Activated CD4-positive, CD25-positive, alpha-beta regulatory T cell treated with anti-CD3 and anti-CD28 coated beads, Interleukin-2, amount 50 U/mL, for 16 hours (primary cell): ENCODE data around the gene MDN1.
"Not testable (repeated sequence)": the region's sequence is repeated elsewhere in the genome, so short reads cannot be mapped to it uniquely, and the experiment has no call there.

Experiments
- DNase-seq: peaks from one replicate; pipeline ENCODE4 v3.0.0-alpha.2; 2020; ENCODE audit warnings: low read depth, low spot score

MDN1 gene

DNA sequence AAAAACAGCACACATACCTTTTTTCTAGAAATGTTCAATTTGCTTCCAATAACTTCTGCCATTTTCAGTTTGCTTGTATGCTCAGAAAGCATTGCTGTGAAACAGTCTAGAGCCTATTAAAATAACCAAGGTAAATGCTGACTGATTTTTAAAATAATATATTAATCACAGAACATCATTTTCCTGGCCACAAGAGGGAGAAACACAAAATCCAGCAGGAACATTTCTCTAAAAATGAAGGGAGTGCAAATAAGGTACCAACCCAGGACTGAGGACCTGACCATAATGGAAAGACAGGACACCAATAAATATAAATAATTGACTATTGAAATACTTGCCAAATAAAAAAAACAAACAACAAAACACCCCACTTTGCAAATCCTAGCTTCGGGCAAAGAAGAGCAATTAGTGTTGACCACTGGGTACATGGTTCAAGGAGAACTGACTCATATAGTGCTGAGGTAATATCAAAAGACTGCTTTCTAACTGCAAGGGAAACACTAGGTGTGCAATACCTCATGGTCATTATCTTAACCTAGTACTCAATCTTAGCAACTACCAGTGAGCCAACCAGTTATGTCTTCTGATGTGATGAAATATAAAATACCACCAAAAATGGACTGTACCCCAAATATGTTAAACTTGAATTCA lies 42.9 kb downstream of the MDN1 start:
- no peak for DNase-seq

DNA sequence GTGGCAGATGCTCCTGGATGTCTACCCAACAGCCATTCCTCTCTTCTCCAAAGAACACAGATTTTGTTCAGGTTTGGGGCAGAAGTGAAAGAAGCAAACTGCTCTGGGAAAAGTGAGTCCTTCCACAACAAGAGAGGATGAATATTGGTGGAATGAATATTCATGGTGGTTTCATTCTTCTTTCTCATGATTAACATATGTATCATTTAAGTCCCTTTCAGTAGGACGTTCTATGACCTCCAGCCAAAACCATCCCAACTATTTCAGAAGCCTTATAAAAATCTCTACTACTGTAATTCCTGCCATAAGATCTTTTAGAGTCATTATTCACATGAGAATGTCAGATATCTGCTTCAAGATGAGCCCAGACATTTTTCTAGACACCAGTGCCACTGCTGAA lies 44.4 kb downstream of the MDN1 start:
- DNase-seq: no peak

DNA sequence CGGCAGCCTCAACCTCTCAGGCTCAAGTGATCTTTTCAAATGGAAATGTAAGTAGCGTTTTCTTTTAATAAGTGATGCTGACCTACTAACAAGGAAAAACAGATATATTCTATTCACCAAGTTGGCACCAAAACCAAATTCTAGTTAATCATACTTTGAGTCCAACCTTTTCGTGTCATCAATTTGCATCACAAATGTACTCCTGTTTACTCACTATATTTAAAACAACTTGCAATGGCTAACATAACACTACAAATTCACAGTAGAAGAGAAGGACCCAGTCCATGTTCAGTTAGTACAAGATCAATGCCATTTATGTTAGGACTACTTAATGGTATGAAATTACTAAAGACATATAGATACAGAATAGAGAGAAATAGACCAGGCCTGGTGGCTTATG lies 50.0 kb downstream of the MDN1 start:
- no peak for DNase-seq

DNA sequence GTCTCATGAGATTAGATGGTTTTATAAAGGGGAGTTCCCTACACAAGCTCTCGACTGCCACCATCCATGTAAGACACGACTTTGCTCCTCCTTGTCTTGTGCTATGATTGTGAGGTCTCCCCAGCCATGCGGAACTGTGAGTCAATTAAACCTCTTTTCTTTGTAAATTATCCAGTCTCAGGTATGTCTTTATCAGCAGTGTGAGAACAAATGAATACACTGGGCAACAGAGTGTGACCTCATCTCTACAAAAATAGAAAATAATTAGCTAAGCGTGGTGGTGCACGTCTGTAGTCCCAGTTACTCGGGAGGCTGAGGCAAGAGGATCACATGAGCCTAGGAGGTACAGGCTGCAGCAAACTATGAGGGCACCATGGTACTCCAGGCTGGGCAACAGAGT lies 51.3 kb downstream of the MDN1 start:
- no peak for DNase-seq

DNA sequence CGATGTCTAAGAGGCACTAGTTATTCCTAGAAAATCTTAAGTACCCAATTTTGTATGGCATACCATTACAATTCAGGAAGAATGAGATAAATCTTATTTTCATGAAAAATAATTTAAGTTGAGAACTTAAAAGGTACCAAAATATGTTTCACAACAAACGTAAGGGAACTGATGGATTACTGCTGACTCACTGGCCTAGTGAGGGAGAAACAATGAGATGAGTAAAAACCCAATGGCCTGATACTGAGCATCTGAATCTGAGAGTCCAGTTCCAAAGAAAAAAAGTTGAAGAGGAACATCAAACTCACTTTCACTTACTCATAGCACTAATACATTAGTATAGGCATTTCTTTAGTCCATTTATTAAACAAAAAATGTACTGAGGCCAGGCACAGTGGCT lies 56.0 kb downstream of the MDN1 start:
- DNase-seq: no peak

DNA sequence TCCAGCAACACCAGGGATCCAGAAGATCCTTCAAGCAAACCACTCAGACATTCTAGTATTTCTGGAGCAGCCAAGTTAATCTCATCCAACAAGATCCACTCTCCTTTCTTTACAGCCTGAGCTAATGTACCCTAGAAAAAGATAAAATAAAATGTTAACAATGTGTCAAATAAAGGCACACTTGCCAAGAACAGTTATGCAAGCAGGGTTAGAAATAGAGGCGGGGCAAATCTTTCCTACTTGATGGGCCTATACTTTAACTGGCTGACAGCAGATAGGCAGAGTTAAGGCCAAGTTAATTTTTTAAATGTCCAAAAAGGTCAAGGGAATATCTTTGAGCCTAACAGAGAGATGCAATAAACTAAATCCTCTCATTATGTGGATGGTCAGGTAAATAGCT lies 60.8 kb downstream of the MDN1 start:
- DNase-seq: no peak

DNA sequence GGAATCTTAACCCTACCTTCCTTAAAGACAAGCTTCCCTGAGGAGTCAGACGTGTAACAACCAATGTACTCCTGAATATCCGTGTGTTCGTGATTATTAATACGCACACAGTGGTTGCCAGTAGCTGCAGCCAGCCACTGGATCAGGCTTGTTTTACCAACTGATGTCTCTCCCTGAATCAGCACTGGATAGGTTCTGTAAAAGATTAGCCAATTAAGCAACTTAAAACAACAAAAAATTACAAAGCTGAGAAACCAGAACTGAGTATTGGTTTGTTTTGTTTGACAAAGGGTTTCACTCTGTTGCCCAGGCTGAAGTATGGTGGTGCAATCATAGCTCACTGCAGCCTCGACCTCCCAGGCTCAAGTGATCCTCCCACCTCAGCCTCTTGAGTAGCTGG lies 69.3 kb downstream of the MDN1 start:
- DNase-seq: no peak

DNA sequence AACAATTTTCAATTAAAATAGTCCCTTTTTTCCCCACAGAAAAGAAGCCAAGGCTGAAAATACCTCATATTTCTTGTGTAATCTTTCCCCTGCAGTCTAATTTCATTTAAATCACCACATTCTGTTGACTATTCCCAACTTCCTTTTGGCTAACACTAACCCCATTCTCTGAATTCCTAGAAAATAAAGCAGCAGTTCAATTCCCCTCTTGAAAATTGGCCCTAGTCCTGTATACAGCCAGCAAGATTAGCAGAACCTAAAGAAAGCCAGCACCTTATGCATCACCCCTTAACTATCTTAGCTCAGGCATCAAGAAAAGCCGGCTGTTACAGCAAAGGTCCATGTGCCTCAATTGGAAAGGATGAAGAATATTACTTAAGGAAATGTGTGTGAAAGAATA lies 69.7 kb downstream of the MDN1 start:
- DNase-seq: no peak

DNA sequence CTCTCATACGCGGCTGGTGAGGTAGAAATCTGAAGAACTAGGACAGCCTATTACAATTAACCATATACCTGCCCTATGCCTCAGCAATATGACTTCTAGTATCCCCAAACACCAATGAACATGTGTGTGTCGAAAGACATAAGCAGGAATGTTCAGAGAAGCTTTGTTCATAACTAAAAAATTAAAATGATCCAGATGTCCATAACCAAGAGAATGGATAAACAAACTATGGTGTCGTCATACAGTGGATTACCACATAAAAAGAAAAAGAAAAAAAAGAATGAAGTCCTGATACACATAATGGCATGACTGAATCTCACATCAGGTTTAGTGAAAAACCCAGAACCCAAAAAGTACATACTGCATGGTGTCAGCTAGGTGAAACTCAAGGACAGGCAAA lies 73.9 kb downstream of the MDN1 start:
- no peak for DNase-seq

DNA sequence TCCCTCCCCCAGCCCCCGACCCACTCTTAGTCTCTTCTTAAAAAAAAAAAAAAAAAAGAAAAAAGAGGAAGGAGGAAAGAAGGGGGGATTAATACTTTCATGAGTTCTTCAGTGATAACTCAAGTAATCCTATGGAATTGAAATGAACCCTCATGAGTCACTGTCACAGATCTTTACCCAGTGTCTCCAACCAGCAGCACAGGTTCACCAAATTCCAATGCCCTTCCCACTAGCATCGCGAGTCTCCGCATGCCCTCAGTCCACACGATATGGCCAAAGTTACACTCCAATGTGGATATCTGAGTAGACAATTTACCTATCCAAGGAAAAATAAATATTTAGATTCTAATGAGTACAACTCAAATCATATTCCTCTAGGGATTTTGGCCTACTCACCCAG lies 74.5 kb downstream of the MDN1 start:
- DNase-seq: no peak

DNA sequence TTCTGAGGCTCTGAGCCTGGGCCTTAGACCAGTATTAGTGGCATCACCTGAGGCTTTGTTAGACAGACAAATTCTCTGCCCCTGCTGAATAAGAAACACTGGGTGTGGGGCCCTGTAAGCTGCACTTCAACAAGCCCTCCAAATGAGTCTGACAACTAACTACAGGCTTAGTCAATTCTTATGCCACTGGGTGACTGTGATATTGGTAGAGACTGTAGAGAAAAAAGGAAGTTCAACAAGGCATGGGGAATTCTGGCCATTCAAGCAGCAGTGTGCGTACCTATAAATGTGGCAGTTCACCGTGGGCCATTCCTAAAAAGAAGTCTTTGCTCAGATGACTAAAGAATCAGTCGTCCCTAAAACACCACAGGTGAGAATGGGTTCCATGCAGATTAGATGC lies 82.7 kb downstream of the MDN1 start:
- no peak for DNase-seq

DNA sequence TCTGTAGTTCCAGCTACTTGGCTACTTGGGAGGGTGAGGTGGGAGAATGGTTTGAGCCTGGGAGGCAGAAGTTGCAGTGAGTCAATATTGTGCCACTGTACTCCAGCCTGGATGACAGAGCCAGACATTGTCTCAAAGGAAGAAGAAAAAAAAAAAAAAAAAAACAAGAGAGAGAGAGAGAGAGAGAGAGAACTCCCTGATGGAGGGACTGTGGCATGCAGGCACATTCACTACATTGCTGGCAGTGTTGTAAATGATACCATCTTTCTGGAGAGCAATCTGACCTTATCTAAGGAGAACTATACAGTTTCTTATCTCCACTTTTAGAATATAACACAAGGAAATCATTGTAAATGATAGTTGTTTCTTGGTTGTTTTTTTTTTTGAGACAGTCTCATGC lies 85.1 kb downstream of the MDN1 start:
- DNase-seq: no peak

DNA sequence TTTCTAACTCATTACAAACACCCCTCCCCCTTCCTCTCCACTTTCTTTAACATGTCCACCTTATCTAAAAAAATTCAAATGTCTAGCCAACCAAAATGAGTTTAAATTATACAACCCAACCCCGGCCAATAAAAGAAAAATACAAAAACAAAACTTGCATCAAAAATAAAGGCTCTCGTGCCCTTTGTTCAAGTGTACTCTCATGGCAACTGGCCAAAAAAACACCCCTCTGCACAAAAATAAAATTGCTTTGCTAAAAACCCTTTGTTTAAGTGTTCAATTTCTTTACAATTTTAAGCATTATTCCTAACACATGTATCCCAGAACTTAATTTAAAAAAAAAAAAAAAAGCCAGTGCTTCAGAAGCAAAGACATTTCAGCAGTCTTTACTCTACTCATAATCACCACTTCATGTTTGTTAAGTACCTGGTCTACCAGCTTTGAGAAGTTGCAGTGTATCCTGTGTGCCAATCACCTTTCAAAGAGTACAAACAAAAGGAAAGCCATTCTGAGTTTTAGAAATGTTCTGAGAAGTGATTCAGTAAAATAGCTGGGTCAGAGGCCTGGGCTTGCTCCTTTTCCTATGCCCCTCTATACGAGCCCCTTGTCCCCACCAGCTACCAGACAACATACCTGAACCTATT lies 87.5 kb downstream of the MDN1 start:
- no peak for DNase-seq

DNA sequence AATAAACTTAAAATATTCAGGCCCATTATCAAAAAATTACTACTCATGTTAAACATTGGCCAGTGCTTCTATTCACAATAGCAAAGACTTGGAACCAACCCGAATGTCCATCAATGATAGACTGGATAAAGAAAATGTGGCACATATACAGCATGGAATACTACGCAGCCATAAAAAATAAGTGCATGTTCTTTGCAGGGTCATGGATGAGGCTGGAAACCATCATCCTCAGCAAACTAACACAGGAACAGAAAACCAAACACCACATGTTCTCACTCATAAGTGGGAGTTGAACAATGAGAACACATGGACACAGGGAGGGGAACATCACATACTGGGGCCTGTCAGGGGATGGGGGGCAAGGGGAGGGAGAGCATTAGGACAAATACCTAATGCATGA lies 88.3 kb downstream of the MDN1 start:
- not testable (repeated sequence) for DNase-seq

DNA sequence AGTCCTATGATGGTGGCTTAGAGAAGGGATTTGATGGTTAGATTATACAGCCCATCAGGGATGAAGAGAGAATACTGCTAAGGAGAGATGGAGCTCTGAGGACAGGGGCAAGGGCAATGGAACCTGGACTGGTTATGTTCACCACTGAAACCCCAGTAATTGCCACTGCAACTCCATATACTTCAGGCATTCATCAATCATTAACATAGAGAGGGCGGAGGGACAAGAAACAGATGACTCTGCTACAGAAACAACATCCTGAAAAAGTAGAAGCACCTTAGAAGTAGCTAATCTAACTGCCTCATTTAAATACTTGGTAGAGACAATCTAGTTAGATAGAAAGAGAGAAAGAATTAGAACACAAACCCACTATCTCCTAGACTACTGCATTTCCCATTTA lies 89.8 kb downstream of the MDN1 start:
- no peak for DNase-seq

DNA sequence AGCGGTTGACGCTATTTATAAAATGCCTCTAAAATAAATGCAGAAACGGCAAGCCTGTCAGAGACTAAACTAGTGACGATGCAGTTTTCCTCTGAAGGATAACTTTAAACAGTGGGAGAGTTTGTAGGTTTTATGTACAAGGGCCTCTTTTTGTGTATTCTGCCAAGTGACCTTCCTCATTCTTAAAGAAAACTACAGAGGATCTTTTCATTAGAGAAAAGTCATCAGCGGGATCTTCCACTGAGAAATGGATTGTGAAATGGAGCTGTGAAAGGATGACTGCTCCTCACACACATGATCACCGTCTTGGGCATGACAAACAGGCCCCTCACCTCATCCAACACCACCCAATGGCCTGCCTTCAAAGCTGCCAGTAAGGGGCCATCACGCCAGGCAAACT lies 92.1 kb downstream of the MDN1 start:
- no peak for DNase-seq

DNA sequence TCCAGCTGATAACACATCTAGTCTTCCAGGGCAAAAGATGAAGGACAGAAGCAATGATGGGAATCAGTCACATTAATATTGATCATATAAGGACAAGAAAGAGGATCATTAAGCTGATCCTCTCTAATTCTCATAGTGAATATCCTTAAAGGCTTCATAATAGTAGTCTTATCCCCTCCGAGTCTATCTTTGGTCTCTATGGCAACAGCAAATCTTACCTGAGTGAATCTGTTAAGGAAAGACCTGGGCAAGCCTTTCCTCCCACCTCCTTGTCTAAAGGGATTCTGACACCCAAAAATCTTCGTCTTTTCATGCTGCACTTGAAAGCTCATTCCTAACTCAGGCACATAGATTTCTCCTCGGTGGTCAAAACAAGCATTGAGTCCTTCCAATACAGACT lies 94.6 kb downstream of the MDN1 start:
- no peak for DNase-seq

DNA sequence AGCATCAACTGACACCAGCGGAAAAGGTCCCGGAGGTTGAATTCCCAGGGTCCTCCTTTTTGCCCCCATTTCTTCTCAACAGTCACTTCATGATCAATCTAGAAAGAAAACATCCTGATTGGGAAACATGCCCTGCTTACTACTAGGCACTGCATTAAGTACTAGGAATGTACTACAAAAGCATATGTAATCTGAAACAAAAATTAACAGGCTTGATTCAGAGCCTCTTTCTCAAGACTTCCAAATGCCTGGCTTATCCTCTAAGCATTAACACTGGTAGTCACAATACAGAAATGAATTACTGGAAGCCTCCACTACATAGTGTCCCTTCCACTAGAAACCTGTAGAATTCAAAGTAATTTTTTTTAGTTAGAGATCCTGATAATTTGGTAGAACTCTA lies 96.5 kb downstream of the MDN1 start:
- no peak for DNase-seq

DNA sequence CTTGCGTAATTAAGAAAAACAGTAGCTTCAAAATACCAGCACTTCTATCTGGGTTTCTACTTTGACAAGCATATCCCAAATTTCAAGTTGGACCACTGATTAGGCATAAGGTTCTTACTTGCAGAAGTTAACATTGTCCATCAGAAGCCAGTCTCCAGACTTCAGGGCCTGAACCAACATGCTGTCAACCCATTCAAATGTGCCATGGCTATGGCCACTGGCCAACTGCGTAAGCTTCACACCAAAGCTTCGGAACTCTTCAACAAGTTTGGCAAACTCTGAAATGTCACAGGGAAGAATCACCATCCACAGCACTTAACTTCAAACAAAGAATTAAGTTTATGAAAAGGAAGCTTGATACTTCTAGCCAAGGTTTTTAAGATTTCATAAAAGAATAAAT lies 103.1 kb downstream of the MDN1 start:
- no peak for DNase-seq

DNA sequence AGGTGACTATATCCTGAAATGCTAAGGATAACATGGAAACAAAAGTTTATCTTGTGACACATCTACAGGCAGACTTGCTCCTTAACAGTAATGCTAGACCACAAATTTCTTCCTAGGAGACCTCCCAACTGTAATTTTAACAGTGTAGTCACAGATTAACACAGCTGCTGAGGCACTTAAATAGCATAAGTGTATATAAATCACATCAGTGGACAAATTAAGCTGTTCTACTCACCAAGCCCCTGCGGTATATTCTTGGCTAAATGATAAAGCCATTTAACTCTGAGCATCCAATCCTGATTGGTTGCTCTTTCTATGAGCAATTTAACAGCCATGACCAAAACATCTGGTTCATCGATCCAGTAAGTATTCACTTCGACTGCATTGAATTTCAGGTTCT lies 107.8 kb downstream of the MDN1 start:
- no peak for DNase-seq

DNA sequence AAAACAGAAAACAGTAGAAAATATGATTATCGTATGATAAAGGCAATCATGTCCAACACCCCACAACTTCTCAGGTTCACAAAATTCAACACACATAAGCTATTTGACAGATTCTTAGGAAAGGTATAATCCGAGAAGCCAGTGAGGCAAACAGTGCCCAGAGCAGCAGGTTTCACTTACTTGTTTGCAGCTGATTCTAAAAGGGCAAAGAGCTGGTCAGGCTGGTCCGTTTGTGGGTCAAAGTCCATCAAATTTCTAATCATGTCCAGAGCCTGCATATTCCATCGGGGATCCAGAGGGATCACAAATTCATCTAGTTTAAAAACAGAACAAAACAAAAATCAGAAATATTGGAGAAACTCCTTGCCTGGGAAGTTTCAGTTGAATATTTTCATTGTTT lies 111.3 kb downstream of the MDN1 start:
- DNase-seq: no peak

DNA sequence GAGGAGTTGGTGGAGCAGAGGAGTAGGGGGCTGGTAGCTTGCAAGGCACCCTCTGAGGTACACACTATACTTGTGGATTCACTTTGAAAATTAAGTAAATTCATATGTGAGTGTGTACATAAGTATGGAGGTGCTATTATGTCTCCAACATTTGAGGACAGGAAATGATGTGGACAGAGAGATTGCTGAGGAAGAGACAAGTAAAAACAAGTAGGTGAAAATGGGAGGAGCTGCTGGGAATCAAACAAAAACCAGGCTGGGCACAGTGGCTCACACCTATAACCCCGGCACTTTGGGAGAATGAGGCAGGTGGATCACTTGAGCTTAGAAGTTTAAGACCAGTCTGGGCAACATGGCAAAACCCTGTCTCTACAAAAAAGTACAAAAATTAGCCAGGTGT lies 111.8 kb downstream of the MDN1 start:
- no peak for DNase-seq

DNA sequence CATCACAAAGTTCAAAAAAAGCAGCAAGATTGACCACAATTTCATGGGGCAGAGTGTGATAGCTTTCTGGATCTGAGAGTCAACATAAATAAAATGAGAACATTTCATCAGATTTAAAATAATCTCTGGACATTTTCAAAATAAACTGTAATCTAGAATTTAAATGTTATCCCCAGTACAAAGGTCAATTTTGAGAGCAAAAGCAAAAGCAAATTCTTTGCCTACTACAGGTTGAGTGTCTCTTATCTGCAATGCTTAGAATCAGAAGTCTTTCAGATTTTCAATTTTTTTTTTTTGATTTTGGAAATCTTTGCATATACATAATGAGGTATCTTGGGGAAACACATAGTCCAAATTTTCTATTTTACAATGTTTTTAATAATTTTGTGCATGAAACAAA lies 113.5 kb downstream of the MDN1 start:
- no peak for DNase-seq

DNA sequence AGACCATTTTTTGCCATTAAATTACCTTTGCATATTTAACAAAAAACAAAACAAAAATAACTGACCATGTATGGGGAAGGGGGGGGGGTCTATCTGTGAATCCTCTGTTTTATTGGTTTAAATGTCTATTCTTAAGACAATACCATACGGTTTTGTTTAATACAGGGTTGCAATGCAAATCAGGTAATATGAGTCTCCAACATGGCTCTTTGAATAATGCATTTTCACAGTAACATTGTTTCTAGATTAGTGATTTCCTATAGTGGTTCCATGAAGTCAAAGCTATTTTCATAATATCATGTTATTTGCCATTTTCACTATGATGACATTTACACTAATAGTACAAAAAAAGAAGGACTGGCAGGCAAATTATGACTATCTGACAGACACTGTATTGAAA lies 116.3 kb downstream of the MDN1 start:
- DNase-seq: no peak
